ENCODE data around the gene PLXDC2.
"Not testable (repeated sequence)": the region's sequence is repeated elsewhere in the genome, so short reads cannot be mapped to it uniquely, and the experiment has no call there.

- TF ChIP-seq POLR2A (IDR thresholded peaks at IDR 0.05; ENCODE audit: low read length); GATA1 (IDR thresholded peaks at IDR 0.05; ENCODE audit: low read depth, low read length): not testable (repeated sequence)
Measured at GRCh38 chr10:20191392-20191791, 375.2 kb downstream of the PLXDC2 start.

Data from erythroblast (primary cell).